GM19397 (cell line): Measurements from ENCODE around the gene ADAMTS17.

Experiments used
- ATAC-seq: cut with Tn5 transposase; IDR thresholded peaks from one replicate; pipeline ENCODE4 v1.9.1; 2021; ENCODE audit warnings: mild to moderate bottlenecking, moderate library complexity; ENCODE audit not compliant: unreplicated experiment

Gene ADAMTS17

GRCh38 chr15:100311154-100311625, 30.6 kb downstream of the ADAMTS17 start:
- no peak for ATAC-seq

GRCh38 chr15:100310513-100311153, 31.1 kb downstream of the ADAMTS17 start:
- ATAC-seq: no peak

- no peak for ATAC-seq
Observed at GRCh38 chr15:100310041-100310405, 31.8 kb downstream of the ADAMTS17 start.

- no peak for ATAC-seq
Observed at GRCh38 chr15:100309109-100310040, 32.4 kb downstream of the ADAMTS17 start.

GRCh38 chr15:100308608-100309007, 33.2 kb downstream of the ADAMTS17 start:
- ATAC-seq: no peak

GRCh38 chr15:100308213-100308600, 33.6 kb downstream of the ADAMTS17 start:
- no peak for ATAC-seq

GRCh38 chr15:100307241-100308212, 34.2 kb downstream of the ADAMTS17 start:
- no peak for ATAC-seq

GRCh38 chr15:100306098-100306497, 35.7 kb downstream of the ADAMTS17 start:
- ATAC-seq: no peak

GRCh38 chr15:100301910-100302431, 39.8 kb downstream of the ADAMTS17 start:
- ATAC-seq: peak; percentile 68

- no peak for ATAC-seq
Observed at GRCh38 chr15:100298257-100298656, 43.5 kb downstream of the ADAMTS17 start.

GRCh38 chr15:100297812-100298211, 44.0 kb downstream of the ADAMTS17 start:
- ATAC-seq: no peak

- ATAC-seq: no peak
Observed at GRCh38 chr15:100295939-100296565, 45.7 kb downstream of the ADAMTS17 start.

- ATAC-seq: no peak
Observed at GRCh38 chr15:100292010-100292409, 49.8 kb downstream of the ADAMTS17 start.

GRCh38 chr15:100291106-100291505, 50.7 kb downstream of the ADAMTS17 start:
- no peak for ATAC-seq

- no peak for ATAC-seq
Observed at GRCh38 chr15:100285641-100286295, 56.0 kb downstream of the ADAMTS17 start.

- no peak for ATAC-seq
Observed at GRCh38 chr15:100284701-100285100, 57.1 kb downstream of the ADAMTS17 start.

GRCh38 chr15:100284191-100284590, 57.6 kb downstream of the ADAMTS17 start:
- ATAC-seq: no peak

GRCh38 chr15:100281096-100281917, 60.5 kb downstream of the ADAMTS17 start:
- ATAC-seq: no peak

- ATAC-seq: no peak
Observed at GRCh38 chr15:100279849-100280248, 61.9 kb downstream of the ADAMTS17 start.
